SHP77 (cell line): ENCODE results near the gene WDR93.
A peak's percentile ranks its signal among the peaks of the same experiment; 100 is the strongest.

Experiments used
- DNase-seq, 2 experiments: peaks; one replicate each; lab custom pipeline; 2025; lab: John Stamatoyannopoulos, UW

Gene WDR93

GRCh38 chr15:89662893-89663626 is 27.6 kb upstream of the WDR93 start:
- DNase-seq, result no peak

- DNase-seq, result peak; percentile 37 to 40
Measured at GRCh38 chr15:89664441-89665350, 25.9 kb upstream of the WDR93 start.

GRCh38 chr15:89665449-89666181 is 25.0 kb upstream of the WDR93 start:
- DNase-seq, result peak in 1 of 2 experiments; percentile 35

- DNase-seq, result no peak
Measured at GRCh38 chr15:89666184-89666857, 24.3 kb upstream of the WDR93 start.

GRCh38 chr15:89666858-89667705 is 23.5 kb upstream of the WDR93 start:
- DNase-seq, result no peak

- no peak for DNase-seq
Measured at GRCh38 chr15:89667706-89667960, 23.0 kb upstream of the WDR93 start.

- no peak for DNase-seq
Measured at GRCh38 chr15:89668171-89668570, 22.4 kb upstream of the WDR93 start.

GRCh38 chr15:89669309-89669865 is 21.2 kb upstream of the WDR93 start:
- DNase-seq, result no peak

GRCh38 chr15:89669941-89670340 is 20.7 kb upstream of the WDR93 start:
- no peak for DNase-seq

GRCh38 chr15:89670971-89671560 is 19.5 kb upstream of the WDR93 start:
- no peak for DNase-seq

GRCh38 chr15:89671687-89672086 is 18.9 kb upstream of the WDR93 start:
- DNase-seq, result no peak

GRCh38 chr15:89672221-89673164 is 18.1 kb upstream of the WDR93 start:
- no peak for DNase-seq

GRCh38 chr15:89673165-89673512 is 17.5 kb upstream of the WDR93 start:
- DNase-seq, result peak; percentile 78 to 81

- DNase-seq, result no peak
Measured at GRCh38 chr15:89674526-89674925, 16.1 kb upstream of the WDR93 start.

GRCh38 chr15:89675606-89676005 is 15.0 kb upstream of the WDR93 start:
- no peak for DNase-seq

- no peak for DNase-seq
Measured at GRCh38 chr15:89677381-89677780, 13.2 kb upstream of the WDR93 start.

- DNase-seq, result no peak
Measured at GRCh38 chr15:89679212-89679611, 11.4 kb upstream of the WDR93 start, which contains the start of gene PLIN1. PLIN1 (minus strand) TSS chr15:89679367; CDS start chr15:89677489, 1,878 bp downstream.

- peak in 1 of 2 experiments; percentile 18 for DNase-seq
Measured at GRCh38 chr15:89680282-89680873, 10.2 kb upstream of the WDR93 start.

GRCh38 chr15:89681146-89681545 is 9.5 kb upstream of the WDR93 start:
- no peak for DNase-seq
